Ectodermal cell (in vitro differentiated cells): ENCODE measurements around the gene PTGS1.

Experiments used
- H3K27ac ChIP-seq: 2 replicates; pipeline ENCODE4 v1.7.0; 2013; ENCODE audit warnings: mild to moderate bottlenecking, low read depth, low read length; ENCODE audit not compliant: insufficient read depth, poor library complexity, severe bottlenecking
- H3K27me3 ChIP-seq: 2 replicates; pipeline ENCODE4 v1.7.0; 2013; ENCODE audit warnings: mild to moderate bottlenecking, low read length; ENCODE audit not compliant: insufficient read depth, control insufficient read depth, poor library complexity, severe bottlenecking
- H3K36me3 ChIP-seq: one replicate; pipeline ENCODE4 v1.7.0; 2013; ENCODE audit warnings: low read length; ENCODE audit not compliant: control insufficient read depth, insufficient read depth
- H3K4me1 ChIP-seq: one replicate; pipeline ENCODE4 v1.7.0; 2013; ENCODE audit warnings: low read length; ENCODE audit not compliant: control insufficient read depth, insufficient read depth
- H3K4me3 ChIP-seq: 2 replicates; pipeline ENCODE4 v1.7.0; 2013; ENCODE audit warnings: low read depth, low read length, control low read depth; ENCODE audit not compliant: insufficient read depth
- H3K9me3 ChIP-seq: 2 replicates; pipeline ENCODE4 v1.7.0; 2013; ENCODE audit warnings: mild to moderate bottlenecking, low read length, moderate library complexity; ENCODE audit not compliant: control insufficient read depth
- WGBS, 2 experiments: methylation state at CpG; one replicate each; pipeline ENCODE4 v1.1.7; 2013; ENCODE audit warnings: missing lambda C conversion rate in 2 of 2; 5-methylcytosine and 5-hydroxymethylcytosine counted together

The PTGS1 gene

DNA sequence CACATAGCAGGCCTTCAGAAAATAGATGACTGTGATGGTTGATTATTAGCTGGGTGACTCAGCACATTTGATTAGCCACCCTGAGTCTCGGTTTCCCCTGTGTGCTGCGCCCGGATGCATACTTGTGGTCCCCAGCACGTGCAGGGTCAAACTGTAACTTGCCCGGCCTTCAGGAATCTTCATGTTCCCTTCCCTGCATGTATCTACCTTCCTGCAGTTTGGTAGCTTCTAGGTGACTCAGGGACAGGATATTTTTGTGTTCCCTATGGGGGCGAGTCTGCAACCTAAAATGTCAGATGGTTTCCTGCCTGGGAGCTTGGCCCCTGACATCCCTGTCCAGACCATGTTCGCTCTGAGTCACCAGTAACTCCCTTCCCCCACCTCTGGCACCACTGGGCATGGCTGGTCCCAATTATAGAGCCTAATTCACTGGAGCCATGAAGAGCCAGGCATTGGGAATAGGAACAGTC lies 13.2 kb downstream of the PTGS1 start:
- Histone ChIP-seq H3K9me3 (no peaks in the 10 kb centered on the region), H3K36me3 (no peaks in the 10 kb centered on the region), H3K4me3 (no peak overlapping the region), H3K27ac (no peak overlapping the region), H3K4me1 (no peaks in the 10 kb centered on the region), H3K27me3 (no peaks in the 10 kb centered on the region)
- WGBS, 2 experiments, result 93 to 96% methylated on average over 7 of the region's 7 CpGs

DNA sequence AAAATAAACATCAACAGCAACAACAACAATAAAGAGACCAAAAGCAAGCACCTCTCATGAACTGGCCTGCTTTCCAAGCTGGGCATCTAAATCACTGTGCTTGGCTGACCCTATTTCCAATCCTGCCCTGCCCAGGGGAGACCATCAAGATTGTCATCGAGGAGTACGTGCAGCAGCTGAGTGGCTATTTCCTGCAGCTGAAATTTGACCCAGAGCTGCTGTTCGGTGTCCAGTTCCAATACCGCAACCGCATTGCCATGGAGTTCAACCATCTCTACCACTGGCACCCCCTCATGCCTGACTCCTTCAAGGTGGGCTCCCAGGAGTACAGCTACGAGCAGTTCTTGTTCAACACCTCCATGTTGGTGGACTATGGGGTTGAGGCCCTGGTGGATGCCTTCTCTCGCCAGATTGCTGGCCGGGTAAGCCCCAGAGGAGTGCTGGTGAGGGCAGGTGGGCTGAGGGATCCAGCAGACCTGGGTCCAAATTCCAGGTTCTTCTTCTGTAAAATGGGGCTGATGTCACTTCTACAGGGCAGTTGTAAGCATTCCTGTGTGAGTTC lies 15.6 kb downstream of the PTGS1 start:
- WGBS, 2 experiments, result 93 to 94% methylated on average over 8 of the region's 8 CpGs

DNA sequence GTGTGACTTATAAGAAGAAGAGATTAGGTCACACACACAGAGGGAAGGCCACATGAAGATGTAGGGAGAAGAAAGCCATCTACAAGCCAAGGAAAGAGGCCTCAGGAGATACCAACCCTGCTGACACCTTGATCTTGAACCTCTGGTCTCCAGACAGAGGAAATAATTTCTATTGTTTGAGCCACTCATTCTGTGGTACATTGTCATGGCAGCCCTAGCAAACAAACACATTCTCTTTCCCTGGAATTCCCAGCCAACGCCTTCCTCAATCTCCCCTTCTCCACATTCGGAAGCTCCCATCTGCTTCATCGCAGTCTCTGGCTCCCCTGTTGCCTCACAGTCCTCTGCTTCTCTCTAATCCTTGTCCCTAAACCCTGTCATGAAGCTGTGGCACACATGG lies 16.7 kb downstream of the PTGS1 start:
- WGBS, 2 experiments, result 93 to 94% methylated on average over 3 of the region's 3 CpGs

More for the DNA sequence above, 15.6 kb downstream of the PTGS1 start:
- no peaks in the 10 kb centered on the region for H3K36me3 ChIP-seq
- H3K9me3 ChIP-seq, result no peaks in the 10 kb centered on the region
- no peaks in the 10 kb centered on the region for H3K27me3 ChIP-seq
- no peak overlapping the region for H3K27ac ChIP-seq
- no peak overlapping the region for H3K4me3 ChIP-seq
- H3K4me1 ChIP-seq, result no peaks in the 10 kb centered on the region

DNA sequence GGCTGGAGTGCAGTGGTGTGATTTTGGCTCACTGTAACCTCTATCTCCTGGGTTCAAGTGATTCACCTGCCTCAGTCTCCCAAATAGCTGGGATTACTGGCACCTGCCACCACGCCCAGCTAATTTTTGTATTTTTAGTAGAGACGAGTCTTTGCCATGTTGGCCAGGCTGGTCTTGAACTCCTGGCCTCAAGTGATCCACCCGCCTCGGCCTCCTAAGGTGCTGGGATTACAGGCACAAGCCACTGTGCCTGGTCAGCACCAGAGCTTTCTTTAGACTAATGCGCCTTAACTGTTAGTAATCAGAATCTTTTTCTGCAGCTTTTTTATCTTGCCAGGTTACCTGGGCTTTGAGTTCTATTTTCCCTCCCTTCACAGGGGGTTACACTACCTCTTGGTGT lies 18.4 kb downstream of the PTGS1 start:
- no peaks in the 10 kb centered on the region for H3K4me1 ChIP-seq
- H3K27ac ChIP-seq, result no peak overlapping the region
- 93 to 94% methylated on average over 5 of the region's 5 CpGs for WGBS, 2 experiments
- no peak overlapping the region for H3K4me3 ChIP-seq
- H3K9me3 ChIP-seq, result no peaks in the 10 kb centered on the region
- H3K27me3 ChIP-seq, result no peaks in the 10 kb centered on the region
- H3K36me3 ChIP-seq, result no peaks in the 10 kb centered on the region

More for the DNA sequence above, 16.7 kb downstream of the PTGS1 start:
- Histone ChIP-seq H3K4me1 (no peaks in the 10 kb centered on the region), H3K9me3 (no peaks in the 10 kb centered on the region), H3K4me3 (no peak overlapping the region), H3K27ac (no peak overlapping the region), H3K36me3 (no peaks in the 10 kb centered on the region), H3K27me3 (no peaks in the 10 kb centered on the region)

DNA sequence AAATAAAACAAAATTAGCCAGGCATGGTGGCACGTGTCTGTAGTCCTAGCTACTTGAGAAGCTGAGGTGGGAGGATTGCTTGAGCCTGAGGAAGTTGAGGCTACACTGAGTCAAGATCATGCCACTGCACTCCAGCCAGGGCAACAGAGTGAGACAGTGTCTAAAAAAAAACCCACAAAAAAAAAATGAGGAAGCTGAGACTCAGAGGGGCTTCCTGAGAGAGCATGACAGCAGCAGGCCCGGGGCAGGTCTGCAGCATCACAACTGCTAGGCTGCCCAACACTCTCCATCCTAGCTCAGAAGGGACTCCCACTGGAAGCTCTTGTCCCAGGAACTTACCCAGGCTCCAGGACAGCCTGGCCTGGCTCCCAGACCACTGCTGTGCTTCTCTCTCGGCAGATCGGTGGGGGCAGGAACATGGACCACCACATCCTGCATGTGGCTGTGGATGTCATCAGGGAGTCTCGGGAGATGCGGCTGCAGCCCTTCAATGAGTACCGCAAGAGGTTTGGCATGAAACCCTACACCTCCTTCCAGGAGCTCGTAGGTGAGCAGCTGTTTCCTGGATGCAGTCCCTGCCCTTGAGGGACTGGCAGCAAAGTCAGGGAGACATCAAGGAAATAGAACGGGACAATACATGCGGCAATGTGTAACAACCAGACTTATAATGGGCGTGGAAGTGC lies 19.1 kb downstream of the PTGS1 start:
- H3K27me3 ChIP-seq, result no peaks in the 10 kb centered on the region
- H3K4me3 ChIP-seq, result no peak overlapping the region
- H3K9me3 ChIP-seq, result no peaks in the 10 kb centered on the region
- H3K4me1 ChIP-seq, result no peaks in the 10 kb centered on the region
- H3K27ac ChIP-seq, result no peak overlapping the region
- no peaks in the 10 kb centered on the region for H3K36me3 ChIP-seq
- 80 to 81% methylated on average over 11 of the region's 11 CpGs for WGBS, 2 experiments

DNA sequence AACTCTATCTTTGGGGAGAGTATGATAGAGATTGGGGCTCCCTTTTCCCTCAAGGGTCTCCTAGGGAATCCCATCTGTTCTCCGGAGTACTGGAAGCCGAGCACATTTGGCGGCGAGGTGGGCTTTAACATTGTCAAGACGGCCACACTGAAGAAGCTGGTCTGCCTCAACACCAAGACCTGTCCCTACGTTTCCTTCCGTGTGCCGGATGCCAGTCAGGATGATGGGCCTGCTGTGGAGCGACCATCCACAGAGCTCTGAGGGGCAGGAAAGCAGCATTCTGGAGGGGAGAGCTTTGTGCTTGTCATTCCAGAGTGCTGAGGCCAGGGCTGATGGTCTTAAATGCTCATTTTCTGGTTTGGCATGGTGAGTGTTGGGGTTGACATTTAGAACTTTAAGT lies 21.5 kb downstream of the PTGS1 start:
- H3K36me3 ChIP-seq, result no peaks in the 10 kb centered on the region
- H3K27ac ChIP-seq, result no peak overlapping the region
- WGBS, 2 experiments, result 93 to 94% methylated on average over 9 of the region's 9 CpGs
- H3K27me3 ChIP-seq, result no peaks in the 10 kb centered on the region
- H3K4me1 ChIP-seq, result no peaks in the 10 kb centered on the region
- H3K9me3 ChIP-seq, result no peaks in the 10 kb centered on the region
- H3K4me3 ChIP-seq, result no peak overlapping the region

DNA sequence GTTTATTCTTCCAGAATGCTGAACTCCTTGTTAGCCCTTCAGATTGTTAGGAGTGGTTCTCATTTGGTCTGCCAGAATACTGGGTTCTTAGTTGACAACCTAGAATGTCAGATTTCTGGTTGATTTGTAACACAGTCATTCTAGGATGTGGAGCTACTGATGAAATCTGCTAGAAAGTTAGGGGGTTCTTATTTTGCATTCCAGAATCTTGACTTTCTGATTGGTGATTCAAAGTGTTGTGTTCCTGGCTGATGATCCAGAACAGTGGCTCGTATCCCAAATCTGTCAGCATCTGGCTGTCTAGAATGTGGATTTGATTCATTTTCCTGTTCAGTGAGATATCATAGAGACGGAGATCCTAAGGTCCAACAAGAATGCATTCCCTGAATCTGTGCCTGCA lies 21.9 kb downstream of the PTGS1 start:
- Histone ChIP-seq H3K27ac (no peak overlapping the region), H3K27me3 (no peaks in the 10 kb centered on the region), H3K4me3 (no peak overlapping the region), H3K4me1 (no peaks in the 10 kb centered on the region), H3K36me3 (no peaks in the 10 kb centered on the region), H3K9me3 (no peaks in the 10 kb centered on the region)
- 86 to 94% methylated on average over 2 of the region's 2 CpGs for WGBS, 2 experiments

DNA sequence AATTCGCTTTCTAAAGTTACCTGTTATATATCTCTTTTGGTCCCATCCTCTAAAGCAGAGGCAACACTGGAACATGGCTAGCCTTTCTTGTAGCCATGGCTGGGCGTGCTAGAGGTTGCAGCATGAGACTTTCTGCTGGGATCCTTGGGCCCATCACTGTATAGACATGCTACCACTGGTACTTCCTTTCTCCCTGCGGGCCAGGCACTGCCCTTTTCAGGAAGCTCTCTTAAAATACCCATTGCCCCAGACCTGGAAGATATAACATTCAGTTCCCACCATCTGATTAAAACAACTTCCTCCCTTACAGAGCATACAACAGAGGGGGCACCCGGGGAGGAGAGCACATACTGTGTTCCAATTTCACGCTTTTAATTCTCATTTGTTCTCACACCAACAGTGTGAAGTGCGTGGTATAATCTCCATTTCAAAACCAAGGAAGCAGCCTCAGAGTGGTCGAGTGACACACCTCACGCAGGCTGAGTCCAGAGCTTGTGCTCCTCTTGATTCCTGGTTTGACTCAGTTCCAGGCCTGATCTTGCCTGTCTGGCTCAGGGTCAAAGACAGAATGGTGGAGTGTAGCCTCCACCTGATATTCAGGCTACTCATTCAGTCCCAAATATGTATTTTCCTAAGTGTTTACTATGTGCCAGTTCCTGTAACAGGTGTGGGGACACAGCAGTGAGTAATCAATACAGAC lies 22.6 kb downstream of the PTGS1 start:
- Histone ChIP-seq H3K36me3 (no peaks in the 10 kb centered on the region), H3K4me3 (no peak overlapping the region), H3K27ac (no peak overlapping the region), H3K4me1 (no peaks in the 10 kb centered on the region), H3K9me3 (no peaks in the 10 kb centered on the region), H3K27me3 (no peaks in the 10 kb centered on the region)
- 84 to 89% methylated on average over 8 of the region's 8 CpGs for WGBS, 2 experiments

DNA sequence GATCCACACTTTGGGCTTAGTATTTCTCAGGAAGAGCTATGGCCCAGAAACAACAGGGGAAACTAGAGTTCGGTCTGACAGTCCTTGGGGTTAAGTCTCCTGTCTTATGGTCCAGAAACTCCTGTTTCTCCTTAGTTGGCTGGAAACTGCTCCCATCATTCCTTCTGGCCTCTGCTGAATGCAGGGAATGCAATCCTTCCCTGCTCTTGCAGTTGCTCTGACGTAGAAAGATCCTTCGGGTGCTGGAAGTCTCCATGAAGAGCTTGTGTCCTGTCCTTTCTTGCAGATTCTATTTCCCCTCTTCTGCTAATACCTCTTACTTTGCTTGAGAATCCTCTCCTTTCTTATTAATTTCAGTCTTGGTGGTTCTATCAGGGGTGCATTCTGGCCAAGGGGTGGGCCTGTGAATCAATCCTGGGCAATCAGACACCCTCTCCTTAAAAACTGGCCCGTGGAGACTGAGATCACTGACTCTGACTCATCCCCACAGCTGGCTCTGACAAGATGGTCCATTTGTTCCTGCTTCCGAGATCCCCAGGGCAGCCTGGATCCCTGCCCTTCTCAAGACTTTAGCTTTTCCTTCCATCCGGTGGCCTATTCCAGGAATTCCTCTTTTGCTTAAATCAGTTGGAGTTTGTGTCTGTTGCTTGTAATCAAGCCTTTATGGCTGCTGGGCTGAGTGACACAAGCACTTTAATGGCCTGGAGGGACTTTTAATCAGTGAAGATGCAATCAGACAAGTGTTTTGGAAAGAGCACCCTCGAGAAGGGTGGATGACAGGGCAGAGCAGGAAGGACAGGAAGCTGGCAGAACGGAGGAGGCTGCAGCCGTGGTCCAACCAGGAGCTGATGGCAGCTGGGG lies 23.7 kb downstream of the PTGS1 start:
- Histone ChIP-seq H3K27ac (no peak overlapping the region), H3K4me1 (no peaks in the 10 kb centered on the region), H3K9me3 (no peaks in the 10 kb centered on the region), H3K36me3 (no peaks in the 10 kb centered on the region), H3K4me3 (no peak overlapping the region), H3K27me3 (no peaks in the 10 kb centered on the region)
- WGBS, 2 experiments, result 83 to 87% methylated on average over 9 of the region's 9 CpGs
